Left forelimb (tissue), 1 donor: ENCODE measurements around the gene ICA1L.
"Not testable (repeated sequence)": the region's sequence is repeated elsewhere in the genome, so short reads cannot be mapped to it uniquely, and the experiment has no call there.

Source experiments
- DNase-seq: peaks from one replicate; pipeline ENCODE4 v3.0.0-alpha.2; 2018; ENCODE audit warnings: low spot score

The ICA1L gene

GRCh38 chr2:202871300-202872141 is at the start of gene ICA1L:
Gene ICA1L, minus strand, starts transcription at chr2:202871766. Its CDS starts 42,757 bp downstream, at chr2:202829009.
- DNase-seq = peak; percentile 87

- no peak for DNase-seq
Observed at GRCh38 chr2:202918860-202919259, 47.3 kb upstream of the ICA1L start.

GRCh38 chr2:202912342-202913201 is 41.0 kb upstream of the ICA1L start:
- not testable (repeated sequence) for DNase-seq

- peak; percentile 92 for DNase-seq
Observed at GRCh38 chr2:202911512-202912341, 40.2 kb upstream of the ICA1L start, which contains the start of the genes CARF and WDR12. Gene CARF, plus strand, starts transcription at chr2:202912275. Its CDS starts 29,628 bp downstream, at chr2:202941903. Gene WDR12, minus strand, starts transcription at chr2:202911673. Its CDS starts 197 bp downstream, at chr2:202911476.

- DNase-seq = no peak
Observed at GRCh38 chr2:202911203-202911511, 39.6 kb upstream of the ICA1L start.

GRCh38 chr2:202910698-202911097 is 39.1 kb upstream of the ICA1L start:
- no peak for DNase-seq

- not testable (repeated sequence) for DNase-seq
Observed at GRCh38 chr2:202910250-202910649, 38.7 kb upstream of the ICA1L start.

- DNase-seq = no peak
Observed at GRCh38 chr2:202909394-202910192, 38.0 kb upstream of the ICA1L start.

GRCh38 chr2:202908186-202908585 is 36.6 kb upstream of the ICA1L start:
- DNase-seq = no peak

GRCh38 chr2:202905507-202905906 is 33.9 kb upstream of the ICA1L start:
- DNase-seq = not testable (repeated sequence)

- DNase-seq = no peak
Observed at GRCh38 chr2:202885190-202885589, 13.6 kb upstream of the ICA1L start.

GRCh38 chr2:202883987-202884675 is 12.6 kb upstream of the ICA1L start:
- no peak for DNase-seq

GRCh38 chr2:202881570-202881969 is 10.0 kb upstream of the ICA1L start:
- DNase-seq = no peak

- no peak for DNase-seq
Observed at GRCh38 chr2:202877699-202878098, 6.1 kb upstream of the ICA1L start.

- peak; percentile 79 for DNase-seq
Observed at GRCh38 chr2:202870431-202871299, 901 bp downstream of the ICA1L start.

- DNase-seq = no peak
Observed at GRCh38 chr2:202861987-202862386, 9.6 kb downstream of the ICA1L start.

- no peak for DNase-seq
Observed at GRCh38 chr2:202858601-202859000, 13.0 kb downstream of the ICA1L start.

GRCh38 chr2:202849343-202849742 is 22.2 kb downstream of the ICA1L start:
- not testable (repeated sequence) for DNase-seq

- DNase-seq = no peak
Observed at GRCh38 chr2:202848813-202849212, 22.8 kb downstream of the ICA1L start.
